GM18519 (cell line): ENCODE results near the gene ANXA4.

Experiments used
- ATAC-seq: cut with Tn5 transposase; IDR thresholded peaks from one replicate; pipeline ENCODE4 v1.9.1; 2021; ENCODE audit warnings: mild to moderate bottlenecking, moderate library complexity; ENCODE audit not compliant: unreplicated experiment, low FRiP score

ANXA4 gene

DNA sequence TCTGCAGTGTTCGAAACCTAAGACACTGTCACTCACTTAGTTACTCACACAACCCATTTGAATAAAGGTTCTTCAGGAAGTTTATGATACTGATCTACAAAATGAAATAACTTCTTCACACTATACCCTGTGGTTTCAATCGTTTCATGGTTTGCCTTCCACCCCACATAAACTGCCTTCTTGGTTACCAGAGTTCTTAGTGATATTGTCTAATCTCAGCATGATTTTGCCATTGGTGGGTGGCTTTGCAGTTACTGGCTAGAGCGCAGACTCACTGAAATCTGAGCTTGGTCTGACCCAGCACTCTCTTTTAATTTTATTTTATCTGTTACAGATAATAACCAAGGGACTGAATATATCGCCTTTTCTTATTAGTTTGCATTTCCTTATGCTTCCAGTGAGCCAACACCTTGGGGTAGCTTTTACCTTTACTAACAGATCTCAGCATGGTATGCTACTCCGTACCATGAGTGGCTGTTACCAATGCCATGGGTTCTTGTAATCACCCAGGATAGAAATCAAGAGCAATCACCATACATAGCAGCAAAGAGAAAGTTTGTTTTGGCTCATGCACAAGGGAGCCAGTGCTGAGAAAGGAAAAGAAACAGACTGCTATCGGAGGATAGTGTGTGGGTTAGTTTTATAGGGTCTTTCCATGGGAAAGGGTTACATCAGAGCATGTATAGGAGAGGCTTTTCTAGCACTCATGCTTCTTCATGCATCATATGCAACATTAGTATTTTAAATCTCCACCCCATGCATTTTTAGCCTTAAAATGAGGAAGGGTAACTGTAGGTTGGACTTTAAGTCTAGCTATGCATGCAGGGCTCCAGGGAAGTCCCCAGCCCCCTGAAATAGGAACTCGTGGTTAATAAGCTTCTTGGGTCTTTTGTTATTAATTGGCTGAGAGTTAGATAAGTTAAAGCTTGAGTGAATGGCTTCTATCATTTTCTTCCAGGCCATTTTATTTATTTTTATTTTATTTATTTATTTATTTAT, 33.3 kb downstream of the ANXA4 start:
- ATAC-seq = no peak

DNA sequence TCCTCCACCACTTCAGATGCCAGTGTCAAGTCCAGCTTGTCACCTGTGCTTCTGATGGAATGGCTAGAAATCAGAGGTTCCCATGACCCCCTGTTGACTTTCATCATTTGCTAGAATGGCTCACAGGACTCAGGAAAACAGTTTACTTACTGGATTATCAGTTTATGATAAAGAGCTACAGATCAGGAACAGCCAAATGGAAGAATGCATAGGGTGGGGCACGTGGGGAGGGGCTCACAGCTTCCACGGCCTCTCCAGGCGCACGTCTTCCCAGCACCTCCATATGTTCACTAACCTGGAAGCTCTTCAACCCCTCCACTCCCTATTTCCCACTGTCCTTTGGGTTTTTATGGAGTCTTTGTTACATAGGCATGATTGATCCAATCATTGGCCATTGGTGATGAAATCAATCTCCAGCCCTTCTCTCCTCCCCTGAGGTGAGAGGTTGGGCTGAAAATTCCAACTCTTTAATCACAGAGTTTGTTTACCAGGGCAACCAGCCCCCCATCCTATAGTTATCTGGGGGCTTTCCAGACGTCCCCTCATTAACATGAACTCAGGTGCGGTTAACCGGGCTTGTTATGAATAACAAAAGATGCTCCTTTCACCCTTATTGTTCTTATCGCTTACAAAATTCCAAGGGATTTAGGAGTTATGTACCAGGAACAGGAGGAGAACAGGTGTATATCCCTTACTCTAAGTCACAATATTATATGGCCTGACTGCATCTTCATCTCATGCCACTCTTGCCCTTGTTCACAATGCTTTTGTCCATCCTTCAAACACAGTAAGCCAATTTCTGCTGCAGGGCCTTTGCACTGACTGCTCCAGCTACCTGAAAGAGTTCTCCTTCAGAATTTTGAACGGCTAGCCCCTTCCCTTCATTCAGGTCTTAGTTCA, 35.2 kb downstream of the ANXA4 start:
- no peak for ATAC-seq

DNA sequence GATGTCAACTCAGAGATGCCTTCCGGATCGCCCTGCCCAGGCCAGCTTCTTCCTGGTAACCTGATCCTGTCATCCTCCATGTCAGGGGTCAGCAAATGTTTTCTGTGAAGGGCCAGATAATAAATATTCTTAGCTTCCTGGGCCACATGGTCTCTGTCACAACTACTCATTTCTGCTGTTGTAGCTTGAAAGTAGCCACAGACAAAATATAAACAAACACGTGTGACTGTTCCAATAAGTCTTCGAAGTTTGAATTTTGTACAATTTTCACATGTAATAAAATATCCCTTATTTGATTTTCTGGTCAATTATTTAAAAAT, 35.8 kb downstream of the ANXA4 start:
- ATAC-seq = no peak

DNA sequence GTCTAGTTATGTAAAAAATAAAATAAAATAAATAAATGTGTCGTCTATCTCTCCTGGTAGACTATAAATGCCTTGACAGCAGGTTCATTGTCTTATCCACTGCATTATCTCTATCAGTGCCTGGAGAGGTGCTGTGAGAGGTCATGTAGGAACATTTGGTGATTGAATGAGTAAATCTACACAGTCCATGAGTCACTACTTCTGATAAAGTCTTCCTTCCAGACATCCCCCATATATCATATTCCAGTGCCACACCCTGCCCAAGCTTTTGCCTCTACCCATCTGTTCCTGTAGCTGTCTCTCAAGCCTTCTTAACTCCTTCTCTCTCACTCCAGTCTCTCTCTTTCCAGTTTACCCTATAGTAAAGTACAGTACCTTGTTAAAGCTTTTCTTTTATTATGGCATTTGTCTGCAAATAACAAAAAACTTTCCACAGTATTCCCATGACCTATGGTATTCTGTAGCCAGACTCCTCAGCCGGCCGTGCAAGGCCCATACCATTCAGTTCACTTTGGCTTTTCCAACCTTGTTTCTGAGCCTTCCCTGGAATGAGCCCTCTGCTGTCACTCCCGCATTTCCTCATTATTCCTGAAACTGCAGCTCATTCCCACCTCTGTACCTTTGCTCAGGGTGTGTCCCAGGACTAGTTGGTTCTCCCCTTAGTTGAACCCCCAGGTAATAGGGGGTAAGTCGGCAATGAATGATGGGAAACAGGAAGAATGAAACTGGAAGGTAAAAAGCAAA, 37.5 kb downstream of the ANXA4 start:
- ATAC-seq = no peak

DNA sequence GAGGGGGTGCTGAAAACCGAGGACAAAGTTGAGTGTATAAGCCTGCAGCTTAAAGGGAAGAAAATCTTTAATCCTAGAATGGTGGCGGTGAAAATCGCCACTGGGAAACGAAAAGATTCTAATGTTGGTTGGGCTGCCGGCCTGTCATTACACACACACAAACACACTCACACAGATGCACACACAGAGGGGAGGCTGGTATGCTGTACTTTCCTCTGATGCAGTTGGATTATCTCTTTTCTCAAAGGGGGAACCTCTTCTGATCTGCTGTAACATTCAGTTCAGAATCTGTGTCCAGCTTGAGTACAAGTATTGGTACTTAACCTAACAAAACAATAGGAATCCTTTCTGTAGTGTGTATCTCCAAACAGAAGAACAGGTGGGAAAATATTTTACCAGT, 39.0 kb downstream of the ANXA4 start:
- ATAC-seq = no peak

DNA sequence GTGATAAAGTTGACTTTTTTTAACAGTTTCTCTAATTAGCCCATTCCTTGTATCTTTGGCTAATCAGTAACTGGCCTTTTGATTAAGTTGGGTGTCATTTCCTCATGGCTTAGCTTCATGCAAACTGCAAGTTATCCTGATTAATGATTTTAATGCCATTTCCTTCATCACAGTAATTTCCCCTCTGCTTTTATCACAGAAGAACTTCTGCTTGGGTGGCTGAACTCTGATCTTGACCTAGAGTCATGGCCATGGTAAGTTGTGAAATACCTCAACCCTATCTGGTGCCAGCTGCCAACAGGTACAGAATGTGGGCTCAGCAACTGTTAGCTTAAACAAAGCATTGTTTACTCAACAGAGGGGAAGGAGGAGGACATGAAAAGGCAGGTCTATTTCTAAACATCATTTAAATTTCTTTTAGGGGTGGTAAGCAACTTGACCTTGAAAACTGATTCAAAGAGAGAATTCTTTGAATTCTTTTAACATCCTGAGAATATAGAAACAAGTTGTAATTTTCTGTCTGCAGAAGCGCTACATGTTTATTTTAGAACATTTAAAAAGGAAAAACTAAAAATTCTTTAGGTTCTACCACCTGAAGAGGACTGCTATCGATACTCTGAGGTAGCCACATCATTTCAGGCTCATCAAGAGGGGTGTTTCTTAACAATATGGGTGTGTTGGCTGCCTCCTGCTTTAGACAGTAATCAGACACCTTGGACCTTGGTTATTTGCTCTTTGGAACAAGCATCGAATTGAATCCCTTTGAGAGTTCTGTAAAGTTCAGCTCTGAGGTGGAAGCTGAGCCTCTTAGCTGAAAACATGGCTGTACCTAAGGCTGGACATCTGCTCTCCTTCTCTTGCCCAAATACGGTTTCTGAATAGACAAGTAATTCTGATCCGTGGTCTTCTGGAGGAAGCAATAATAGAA, 39.7 kb downstream of the ANXA4 start:
- no peak for ATAC-seq

DNA sequence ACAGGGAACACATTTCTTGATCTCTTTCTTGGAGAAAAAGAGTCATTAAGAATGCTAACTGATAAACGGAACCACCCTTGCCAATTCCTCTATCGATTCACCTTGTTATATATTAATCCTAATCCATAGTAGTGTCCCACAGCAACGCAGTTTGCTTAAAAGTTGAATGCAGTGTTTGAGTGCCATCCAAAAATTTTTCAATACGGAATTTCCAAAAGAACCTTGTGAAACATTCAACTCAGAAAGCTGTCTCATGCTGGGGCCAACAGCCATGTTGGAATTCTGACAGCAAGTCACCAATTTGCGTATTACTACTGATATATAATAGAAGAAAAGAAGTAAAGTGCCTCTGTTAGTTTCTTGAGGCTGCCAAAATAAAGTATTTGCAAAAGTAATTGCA, 42.3 kb downstream of the ANXA4 start:
- ATAC-seq = no peak

DNA sequence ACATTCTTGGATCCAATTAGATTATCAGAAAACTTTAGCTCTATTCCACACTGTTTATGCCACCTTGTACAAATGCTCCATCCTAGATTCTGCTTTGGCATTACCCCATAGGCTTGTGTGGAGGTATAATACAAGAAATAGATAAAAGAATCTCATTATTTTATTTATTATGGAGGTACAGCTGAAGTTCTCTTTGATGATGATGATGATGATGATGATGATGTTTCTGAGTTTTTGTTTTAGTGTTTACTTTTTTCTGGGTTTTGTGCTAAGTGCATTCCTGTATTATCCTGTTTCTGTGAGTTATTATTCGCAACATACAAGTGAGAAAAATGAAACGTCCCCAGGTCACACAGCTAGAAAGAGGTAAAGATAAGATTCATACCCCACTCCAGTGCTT, 43.4 kb downstream of the ANXA4 start:
- ATAC-seq = no peak

DNA sequence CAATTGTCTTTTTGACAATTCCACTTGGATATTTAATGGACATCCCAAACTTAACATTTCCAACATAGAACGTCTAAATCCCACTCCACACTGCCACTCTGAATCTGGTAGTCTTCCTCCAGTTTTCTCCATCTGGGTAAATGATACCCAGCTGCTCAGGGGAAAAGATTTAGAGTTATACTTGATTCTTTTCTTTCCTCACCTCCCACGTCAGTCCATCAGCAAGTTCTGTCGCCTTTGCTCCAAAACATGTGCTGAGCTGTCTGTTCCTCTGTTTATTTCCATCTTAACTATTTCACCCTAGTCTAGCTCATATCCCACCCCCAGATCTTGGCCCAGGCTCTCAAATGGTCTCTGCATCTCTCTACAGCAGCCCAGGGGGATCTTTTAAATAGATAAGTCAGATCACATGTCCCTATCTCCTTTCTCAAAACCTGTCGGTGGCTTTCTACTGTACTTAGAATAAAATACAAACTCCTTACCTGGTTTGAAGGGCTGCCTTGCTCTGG, 44.2 kb downstream of the ANXA4 start:
- no peak for ATAC-seq

DNA sequence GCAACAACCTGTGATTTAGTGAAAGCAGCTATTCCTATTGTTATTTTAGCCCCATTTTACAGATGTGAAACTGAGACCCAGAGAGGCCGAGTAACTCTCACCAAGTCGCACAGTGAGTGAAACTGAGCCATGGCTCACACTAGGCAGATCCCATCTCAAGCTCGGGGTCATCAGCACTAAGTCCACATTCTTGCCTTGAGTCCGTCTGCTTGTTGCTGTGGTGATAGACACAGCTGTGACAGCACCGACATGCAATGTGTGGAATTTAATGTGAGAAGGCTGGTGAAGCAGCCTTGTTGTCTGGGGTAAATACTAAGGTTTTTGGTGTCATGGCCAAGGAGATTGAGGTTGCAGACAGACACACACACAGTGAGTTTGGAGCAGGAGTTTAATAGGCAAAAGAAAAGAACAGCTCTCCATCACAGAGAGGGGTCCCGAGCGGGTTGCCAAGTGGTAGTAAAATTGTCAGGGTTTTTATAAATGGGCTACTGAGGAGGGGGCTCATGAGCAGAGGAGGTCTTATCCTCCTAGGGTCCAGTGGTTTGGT, 47.3 kb downstream of the ANXA4 start:
- peak; percentile 47 for ATAC-seq

DNA sequence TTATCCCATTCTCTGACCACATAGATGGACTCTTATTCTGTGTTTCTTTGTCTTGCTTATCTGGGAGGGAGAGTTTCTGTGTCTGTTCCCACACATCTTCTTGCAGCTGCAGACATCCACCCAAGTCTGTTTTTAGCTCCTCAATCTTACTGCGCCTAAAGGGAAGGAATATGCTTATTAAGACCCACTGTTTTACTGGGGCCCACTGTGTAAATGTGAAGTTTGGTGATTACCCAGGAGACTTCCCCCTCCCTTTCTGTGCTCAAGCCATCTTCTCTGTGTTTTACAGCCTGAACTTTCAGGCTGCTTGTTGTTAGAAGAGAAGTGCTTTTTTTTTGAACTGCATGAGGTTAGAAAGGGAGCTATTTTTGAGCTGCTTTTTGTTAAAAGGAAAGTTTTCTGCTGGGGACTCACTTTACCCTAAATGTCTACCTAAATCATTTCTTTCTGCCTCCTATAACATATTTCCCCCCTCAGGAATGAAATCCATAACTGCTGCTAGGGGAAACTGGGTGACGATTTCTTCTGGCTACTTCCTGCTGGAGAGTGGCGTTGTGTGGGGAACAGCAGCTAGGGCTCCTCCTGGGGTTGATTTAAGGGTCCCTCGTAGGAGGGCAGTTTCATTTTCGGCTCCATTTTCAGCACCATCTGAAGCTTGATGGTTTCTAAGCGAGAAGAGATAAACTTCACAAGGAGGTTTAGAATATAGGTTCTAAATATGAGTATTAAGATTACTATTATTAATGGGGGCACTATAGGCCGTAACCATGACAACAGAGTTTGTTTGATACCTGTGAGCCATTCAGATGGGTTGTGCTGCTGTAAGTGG, 48.1 kb downstream of the ANXA4 start:
- peak; percentile 53 for ATAC-seq

DNA sequence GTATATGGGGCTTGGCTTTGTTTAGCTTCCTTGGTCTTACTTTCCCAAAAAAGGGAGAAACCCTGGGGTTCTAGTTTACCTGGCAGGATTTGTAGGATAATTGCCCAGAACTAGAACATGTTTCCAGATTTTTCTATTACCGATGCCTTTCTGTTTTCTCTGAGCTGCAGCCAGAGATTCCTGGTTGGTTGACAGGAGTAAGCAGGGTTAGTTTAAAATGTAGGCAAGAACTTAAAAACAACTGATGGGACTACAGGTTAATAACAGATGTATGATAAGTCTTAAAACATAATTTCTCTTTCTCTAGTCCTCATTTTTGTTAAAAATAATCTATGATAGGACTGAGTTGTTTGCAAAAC, 48.6 kb downstream of the ANXA4 start:
- no peak for ATAC-seq

DNA sequence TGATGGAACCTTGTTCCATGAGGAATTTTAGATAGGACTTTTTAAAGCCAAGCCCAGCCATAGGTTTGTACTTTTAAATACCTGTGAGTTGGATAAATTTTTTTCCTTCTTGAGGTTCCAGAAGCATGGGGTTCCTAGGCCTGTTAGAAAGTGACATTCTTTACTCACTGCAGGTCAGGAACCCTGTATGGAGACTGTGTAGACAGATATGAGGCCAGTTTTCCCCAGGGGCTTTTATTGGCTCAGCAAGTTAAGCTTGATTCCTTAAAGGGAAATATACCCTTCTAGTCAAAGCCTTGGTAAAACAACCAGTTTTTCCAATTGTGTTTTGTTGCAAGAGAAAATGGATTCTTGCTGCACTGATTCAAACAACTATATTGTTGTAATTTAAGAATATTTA, 49.1 kb downstream of the ANXA4 start:
- no peak for ATAC-seq

DNA sequence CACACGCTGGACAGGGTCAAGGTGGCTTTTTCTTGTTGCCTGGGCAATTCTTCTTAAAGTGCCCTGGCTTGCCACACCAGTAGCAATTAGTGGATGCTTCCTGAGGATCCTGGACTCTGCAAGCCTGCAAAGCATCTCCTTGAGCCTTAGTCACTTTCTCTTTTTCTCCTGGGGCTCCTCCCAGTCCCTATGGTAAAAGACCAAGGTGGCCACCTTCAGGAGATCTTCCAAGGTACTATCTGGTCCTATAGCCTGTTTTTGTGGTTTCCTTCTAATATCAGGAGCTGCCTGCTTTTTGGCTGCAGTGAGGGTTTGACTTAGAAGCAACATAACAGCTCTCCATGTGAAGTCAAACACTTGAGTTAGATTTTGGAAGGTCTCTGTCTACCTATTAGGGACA, 54.2 kb downstream of the ANXA4 start:
- no peak for ATAC-seq

DNA sequence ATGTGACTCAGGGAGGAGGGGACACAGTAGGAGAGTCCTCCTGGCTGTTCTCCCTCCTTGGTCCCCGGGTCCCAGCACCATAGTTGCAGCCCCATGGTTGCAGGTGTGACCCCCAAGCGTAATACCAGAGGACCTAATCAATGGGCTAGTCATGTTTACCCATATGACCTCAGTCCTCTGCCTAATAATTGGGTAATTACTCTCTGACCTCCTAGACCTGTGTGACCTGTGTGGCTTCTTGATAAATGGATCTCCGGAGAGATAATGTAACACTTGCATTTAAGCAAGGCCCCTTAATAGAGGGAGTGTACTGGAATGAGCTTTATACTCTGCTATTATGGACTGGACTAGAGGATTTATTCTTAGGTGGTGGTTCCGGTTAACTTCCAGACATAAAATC, 55.3 kb downstream of the ANXA4 start:
- no peak for ATAC-seq

DNA sequence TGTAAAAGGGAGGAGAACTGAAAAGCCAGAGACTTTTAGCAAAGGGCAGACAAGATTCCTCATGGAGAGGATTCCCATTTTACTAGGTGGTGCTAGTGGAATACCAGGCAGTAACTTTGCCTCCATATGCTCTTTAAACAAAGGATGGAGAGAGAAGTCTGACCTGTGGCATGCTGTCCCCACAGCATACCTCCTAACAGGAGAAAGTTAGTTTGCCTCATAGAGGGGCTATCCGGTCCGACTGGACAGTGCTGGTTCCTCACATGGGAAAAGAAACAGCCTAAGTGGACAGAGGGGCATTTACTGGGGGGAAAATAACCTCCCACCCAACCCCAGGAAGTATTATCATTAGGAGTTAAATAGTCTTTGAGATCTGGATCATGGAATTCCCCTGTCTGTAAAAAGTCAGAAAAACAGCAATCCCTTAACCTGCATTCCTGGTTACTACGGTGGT, 55.9 kb downstream of the ANXA4 start:
- ATAC-seq = no peak

DNA sequence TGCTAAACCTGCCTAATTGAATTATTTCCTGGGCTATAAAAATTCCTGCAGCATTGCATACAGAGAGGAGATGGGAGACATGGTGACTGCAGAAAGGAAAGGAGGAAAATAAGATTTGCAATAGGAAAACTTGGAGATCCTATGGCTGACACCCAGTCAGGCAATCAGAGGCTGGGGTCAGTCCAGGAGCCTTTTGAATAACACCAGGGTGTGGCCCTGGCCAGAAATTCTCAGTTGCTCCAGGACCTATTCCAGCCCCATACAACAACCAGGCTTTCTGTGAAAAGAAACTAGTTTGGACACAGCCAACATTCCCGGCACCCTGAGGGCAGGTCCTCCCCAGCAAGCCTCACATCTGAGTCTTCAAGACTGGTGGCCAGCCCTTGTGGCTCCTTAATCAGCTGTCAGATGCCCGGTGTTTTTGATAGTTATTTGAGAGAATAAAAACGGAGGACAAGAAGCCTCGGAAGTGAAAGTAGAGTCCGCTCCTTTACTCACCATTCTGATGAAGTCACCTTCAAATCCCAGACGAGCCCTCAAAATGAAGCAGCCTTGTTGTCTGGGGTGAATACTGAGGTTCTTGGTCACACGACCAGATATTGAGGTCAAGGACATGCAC, 56.5 kb downstream of the ANXA4 start:
- ATAC-seq = no peak

DNA sequence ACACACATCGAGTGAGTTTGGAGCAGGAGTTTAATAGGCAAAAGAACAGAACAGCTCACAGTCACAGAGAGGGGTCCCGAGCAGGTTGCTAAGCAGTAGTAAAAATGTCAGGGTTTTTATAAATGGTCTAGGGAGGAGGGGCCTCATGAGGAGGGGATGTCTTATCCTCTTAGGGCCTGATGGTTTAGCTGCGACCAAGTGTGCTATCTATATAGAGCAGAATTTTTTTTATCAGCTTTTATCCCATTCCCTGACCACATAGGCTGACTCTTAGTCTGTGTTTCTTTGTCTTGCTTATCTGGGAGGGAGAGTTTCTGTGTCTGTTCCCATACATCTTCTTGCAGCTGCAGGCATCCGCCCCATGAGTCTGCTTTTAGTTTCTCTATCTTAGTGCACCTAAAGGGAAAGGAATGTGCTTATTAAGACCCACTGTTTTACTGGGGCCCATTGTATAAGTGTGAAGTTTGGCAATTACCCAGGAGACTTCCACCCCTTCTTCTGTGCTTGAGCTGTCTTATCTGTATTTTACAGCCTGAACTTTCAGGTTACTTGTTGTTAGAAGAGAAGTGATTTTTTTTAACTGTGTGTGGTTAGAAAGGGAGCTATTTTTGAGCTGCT, 57.1 kb downstream of the ANXA4 start:
- no peak for ATAC-seq
